NCI-H1417 treated with DMSO at 0.1 percent for 48 hours (cell line): Measurements from ENCODE around the gene DYNLT4.

Source experiments
- DNase-seq: peaks from one replicate; lab custom pipeline; 2025; lab: John Stamatoyannopoulos, UW

Gene DYNLT4

GRCh38 chr1:44757420-44757819, 49.7 kb downstream of the DYNLT4 start:
- DNase-seq = no peak
